B cell (primary cell): ENCODE measurements around the gene TAAR6. TPM values are rescaled to one million over a fixed set of nuclear protein-coding genes. Genes with fewer than 3 reads are reported as not detected.

Source experiments
- ATAC-seq: fragments of 200-7000 bp; cut with Tn5 transposase; one replicate; pipeline ENCODE4 v1.10.0; 2021; ENCODE audit warnings: low read depth, mild to moderate bottlenecking, moderate number of reproducible peaks, moderate library complexity
- CTCF ChIA-PET: fragments of 350-600 bp; sonication (Branson Sonifier 250); formaldehyde crosslinking; loops from one replicate; lab custom pipeline; 2021; ENCODE audit warnings: antibody characterized with exemption, inconsistent platforms; lab: Charles Lee
- POLR2A ChIA-PET: fragments of 350-600 bp; sonication (Branson Sonifier 250); formaldehyde crosslinking; loops from one replicate; lab custom pipeline; 2021; ENCODE audit warnings: antibody characterized with exemption; lab: Charles Lee
- DNase-seq: peaks from one replicate; pipeline ENCODE4 v3.0.0; 2013
- H2AFZ ChIP-seq: 2 replicates; pipeline ENCODE4 v1.6.1; 2012; ENCODE audit warnings: mild to moderate bottlenecking, low read depth, low read length; ENCODE audit not compliant: insufficient read depth, poor library complexity, severe bottlenecking
- H3K27ac ChIP-seq, 2 donors: 1 replicate in 1 of 2; 2 replicates in 1 of 2; pipeline ENCODE4 v1.5.1; 2012 to 2013; ENCODE audit warnings: low read length in 2 of 2, mild to moderate bottlenecking in 2 of 2, moderate library complexity in 1 of 2
- H3K27me3 ChIP-seq, 4 experiments: fragments of 200-600 bp in 1 of 4; sonication (generic) in 1 of 4; replicated peaks in 1 of 4; 1 replicate in 2 of 4; 2 replicates in 2 of 4; pipeline versions ENCODE4 v1.6.1 to v1.7.0; 2013 to 2016; ENCODE audit warnings: low read length in 3 of 4, mild to moderate bottlenecking in 2 of 4, mixed read lengths in 1 of 4, moderate library complexity in 1 of 4; ENCODE audit not compliant: insufficient read depth in 4 of 4, control insufficient read depth in 3 of 4; ENCODE audit errors: control extremely low read depth in 1 of 4
- H3K36me3 ChIP-seq, 2 experiments: replicated peaks in 1 of 2; 1 replicate in 1 of 2; 2 replicates in 1 of 2; pipeline versions ENCODE4 v1.6.1 to v1.7.1; 2013; ENCODE audit warnings: low read length in 1 of 2; ENCODE audit not compliant: insufficient read depth in 2 of 2, control insufficient read depth in 1 of 2; ENCODE audit errors: control extremely low read depth in 1 of 2, extremely low read depth in 1 of 2
- H3K4me1 ChIP-seq, 2 donors: fragments of 200-600 bp in 1 of 2; sonication (generic) in 1 of 2; 1 replicate in 1 of 2; 2 replicates in 1 of 2; pipeline versions ENCODE4 v1.5.1 to v1.6.1; 2013 to 2017; ENCODE audit warnings: low read length in 2 of 2; ENCODE audit not compliant: control insufficient read depth in 2 of 2, insufficient read depth in 2 of 2
- H3K4me2 ChIP-seq: replicated peaks from 2 replicates; pipeline ENCODE3; 2012; ENCODE audit warnings: mild to moderate bottlenecking, low read depth, low read length; ENCODE audit not compliant: poor library complexity, severe bottlenecking
- H3K4me3 ChIP-seq, 5 experiments: fragments of 200-600 bp in 1 of 5; sonication (generic) in 1 of 5; 1 replicate in 3 of 5; 2 replicates in 2 of 5; pipeline versions ENCODE4 v1.5.1 to v1.7.0; 2011 to 2016; ENCODE audit warnings: low read length in 4 of 5, mild to moderate bottlenecking in 4 of 5, low read depth in 2 of 5, control low read depth in 1 of 5, moderate library complexity in 1 of 5; ENCODE audit not compliant: insufficient read depth in 1 of 5; ENCODE audit errors: control extremely low read depth in 1 of 5, extremely low read depth in 1 of 5
- H3K79me2 ChIP-seq: fragments of 200-600 bp; sonication (generic); one replicate; pipeline ENCODE4 v1.6.0; 2016; ENCODE audit warnings: low read length; ENCODE audit not compliant: control insufficient read depth, insufficient read depth
- H3K9ac ChIP-seq: fragments of 200-600 bp; sonication (generic); 2 replicates; pipeline ENCODE4 v1.6.1; 2017; ENCODE audit warnings: mild to moderate bottlenecking, low read length, moderate library complexity
- H3K9me3 ChIP-seq, 3 donors: one replicate each; pipeline versions ENCODE4 v1.6.1 to v1.7.1; 2013; ENCODE audit warnings: low read length in 2 of 3; ENCODE audit not compliant: control insufficient read depth in 2 of 3, insufficient read depth in 1 of 3; ENCODE audit errors: control extremely low read depth in 1 of 3
- H4K20me1 ChIP-seq: 2 replicates; pipeline ENCODE4 v1.6.0; 2012; ENCODE audit warnings: mild to moderate bottlenecking, low read length; ENCODE audit not compliant: insufficient read depth, control insufficient read depth, poor library complexity, severe bottlenecking
- H3K27ac Mint-ChIP-seq: one replicate; pipeline ENCODE4 v1.8.0; 2021; ENCODE audit warnings: mixed read lengths
- H3K27me3 Mint-ChIP-seq: one replicate; pipeline ENCODE4 v1.8.0; 2021; ENCODE audit warnings: mixed read lengths
- H3K4me1 Mint-ChIP-seq: one replicate; pipeline ENCODE4 v1.8.0; 2021; ENCODE audit warnings: mixed read lengths
- H3K4me3 Mint-ChIP-seq: one replicate; pipeline ENCODE4 v1.8.0; 2021; ENCODE audit warnings: mixed read lengths
- H3K9me3 Mint-ChIP-seq: one replicate; pipeline ENCODE4 v1.8.0; 2022; ENCODE audit warnings: mixed read lengths; ENCODE audit not compliant: insufficient read depth
- EZH2 ChIP-seq: IDR thresholded peaks from 2 replicates; pipeline ENCODE4 v1.6.1; 2012; ENCODE audit warnings: borderline replicate concordance, low read depth, mild to moderate bottlenecking, moderate library complexity, low read length; ENCODE audit not compliant: insufficient read depth, poor library complexity, severe bottlenecking
- WGBS: methylation state at CpG from one replicate; pipeline ENCODE4 v1.1.5; 2013; ENCODE audit warnings: missing lambda C conversion rate; ENCODE audit not compliant: insufficient coverage; 5-methylcytosine and 5-hydroxymethylcytosine counted together
- intact Hi-C: fragments of 100-400 bp; cut with micrococcal nuclease; formaldehyde crosslinking; loops from one replicate; pipeline ENCODE4 v1.10.0; 2022
- polyA plus RNA-seq: library from polyadenylated mRNA; depleted of rRNA; stranded (reverse); fragments of >200 nt; gene quantifications from 2 replicates; pipeline ENCODE4 v1.2.3, GENCODE V29; 2012
- total RNA-seq, 2 donors: library from RNA; stranded (reverse); fragments of 120-200 nt in 1 of 2; gene quantifications; 1 replicate in 1 of 2; 2 replicates in 1 of 2; pipeline versions ENCODE4 v1.2.3 to v1.2.4, GENCODE V29; 2013 to 2022
- TF ChIP-seq, protein P1 (sequence below): fragments of 200-600 bp; IDR thresholded peaks from one replicate; pipeline ENCODE4 v1.8.0; 2022; ENCODE audit warnings: antibody characterized with exemption, mild to moderate bottlenecking

Gene TAAR6
- total and polyA plus RNA-seq, 2 donors (not counting 1 experiment from before 2014, with no cell fraction given), result not detected

- ATAC-seq, result no peak
- Mint-ChIP-seq H3K9me3 (no peaks in the 10 kb centered on the region), H3K27me3 (peaks cover 32% of the 10 kb centered on the region), H3K27ac (no peak overlapping the region), H3K4me3 (no peak overlapping the region), H3K4me1 (no peaks in the 10 kb centered on the region)
- H3K79me2 ChIP-seq, result no peaks in the 10 kb centered on the region
- no peak for DNase-seq
- intact Hi-C loops, result no loop called here
- H3K9me3 ChIP-seq, result no peaks in the 10 kb centered on the region
- no peak overlapping the region for H3K27ac ChIP-seq
- TF ChIP-seq EZH2, result no peak
- TF ChIP-seq, protein P1, sequence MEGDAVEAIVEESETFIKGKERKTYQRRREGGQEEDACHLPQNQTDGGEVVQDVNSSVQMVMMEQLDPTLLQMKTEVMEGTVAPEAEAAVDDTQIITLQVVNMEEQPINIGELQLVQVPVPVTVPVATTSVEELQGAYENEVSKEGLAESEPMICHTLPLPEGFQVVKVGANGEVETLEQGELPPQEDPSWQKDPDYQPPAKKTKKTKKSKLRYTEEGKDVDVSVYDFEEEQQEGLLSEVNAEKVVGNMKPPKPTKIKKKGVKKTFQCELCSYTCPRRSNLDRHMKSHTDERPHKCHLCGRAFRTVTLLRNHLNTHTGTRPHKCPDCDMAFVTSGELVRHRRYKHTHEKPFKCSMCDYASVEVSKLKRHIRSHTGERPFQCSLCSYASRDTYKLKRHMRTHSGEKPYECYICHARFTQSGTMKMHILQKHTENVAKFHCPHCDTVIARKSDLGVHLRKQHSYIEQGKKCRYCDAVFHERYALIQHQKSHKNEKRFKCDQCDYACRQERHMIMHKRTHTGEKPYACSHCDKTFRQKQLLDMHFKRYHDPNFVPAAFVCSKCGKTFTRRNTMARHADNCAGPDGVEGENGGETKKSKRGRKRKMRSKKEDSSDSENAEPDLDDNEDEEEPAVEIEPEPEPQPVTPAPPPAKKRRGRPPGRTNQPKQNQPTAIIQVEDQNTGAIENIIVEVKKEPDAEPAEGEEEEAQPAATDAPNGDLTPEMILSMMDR, result no peak
- H3K4me3 ChIP-seq, result no peak overlapping the region
- no peaks in the 10 kb centered on the region for H3K4me1 ChIP-seq
- H3K4me2 ChIP-seq, result no peak overlapping the region
- H3K27me3 ChIP-seq, result peaks cover 0 to 4% (median 2%) of the 10 kb centered on the region in 4 experiments
- H3K9ac ChIP-seq, result no peak overlapping the region
- WGBS, result no CpG with 5 or more reads among the region's 6 CpGs
- no peak overlapping the region for H2AFZ ChIP-seq
- ChIA-PET POLR2A (no interaction called here), CTCF (no interaction called here)
- H3K36me3 ChIP-seq, result no peaks in the 10 kb centered on the region
- H4K20me1 ChIP-seq, result no peaks in the 10 kb centered on the region
Measured at GRCh38 chr6:132566404-132566803, 3.7 kb upstream of the TAAR6 start.

DNA sequence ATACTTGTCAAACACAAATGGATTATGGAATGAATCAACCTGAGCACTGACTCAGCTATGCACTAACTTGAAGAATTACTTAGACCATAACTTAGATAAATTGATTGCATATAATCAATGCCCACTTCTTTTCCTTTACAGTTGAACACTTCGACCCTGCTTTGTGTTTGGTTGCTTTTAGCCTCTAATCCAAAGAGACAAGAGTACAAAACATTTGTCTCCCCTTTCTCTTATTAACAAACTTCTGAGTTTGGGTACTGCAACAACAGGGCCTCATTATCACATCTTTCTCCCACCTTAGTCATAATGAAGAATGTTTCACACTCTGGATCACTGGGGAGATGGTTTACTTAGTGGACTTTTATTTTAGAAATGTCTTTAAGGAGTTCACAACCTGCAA, 2.6 kb upstream of the TAAR6 start:
- H3K4me3 ChIP-seq, result no peak overlapping the region
- H3K4me1 Mint-ChIP-seq, result no peaks in the 10 kb centered on the region
- no peak overlapping the region for H3K4me3 Mint-ChIP-seq
- H3K4me1 ChIP-seq, result no peaks in the 10 kb centered on the region
- no peak overlapping the region for H3K9ac ChIP-seq
- ChIA-PET POLR2A (no interaction called here), CTCF (no interaction called here)
- H3K27me3 ChIP-seq, result peaks cover 0 to 7% (median 5%) of the 10 kb centered on the region in 4 experiments
- H3K36me3 ChIP-seq, result no peaks in the 10 kb centered on the region
- no peaks in the 10 kb centered on the region for H3K79me2 ChIP-seq
- H3K4me2 ChIP-seq, result no peak overlapping the region
- H2AFZ ChIP-seq, result no peak overlapping the region
- ATAC-seq (no peak), DNase-seq (no peak)
- 100% methylated on average over 1 of the region's 1 CpG for WGBS
- intact Hi-C loops, result no loop called here
- no peak overlapping the region for H3K27ac ChIP-seq
- no peaks in the 10 kb centered on the region for H3K9me3 Mint-ChIP-seq
- peaks cover 39% of the 10 kb centered on the region for H3K27me3 Mint-ChIP-seq
- no peaks in the 10 kb centered on the region for H3K9me3 ChIP-seq
- TF ChIP-seq, protein P1, result no peak
- TF ChIP-seq EZH2, result no peak
- no peak overlapping the region for H3K27ac Mint-ChIP-seq
- no peaks in the 10 kb centered on the region for H4K20me1 ChIP-seq
